H9 (cell line): ENCODE measurements around the gene EFCAB11. TPM values are rescaled to one million over a fixed set of nuclear protein-coding genes. Genes with fewer than 3 reads are reported as not detected.

ENCODE experiments used
- DNase-seq: peaks from one replicate; pipeline ENCODE4 v3.0.0-alpha.2; 2017
- H2AFZ ChIP-seq: one replicate; pipeline ENCODE4 v1.6.1; 2013; ENCODE audit warnings: mild to moderate bottlenecking, low read length, control low read depth, moderate library complexity
- H2AK5ac ChIP-seq: 2 replicates; pipeline ENCODE4 v1.6.1; 2013; ENCODE audit warnings: low read length, control low read depth, mixed read lengths; ENCODE audit not compliant: insufficient read length
- H2BK120ac ChIP-seq: one replicate; pipeline ENCODE4 v1.6.1; 2013; ENCODE audit warnings: low read depth, mild to moderate bottlenecking, low read length, control low read depth, inconsistent platforms; ENCODE audit not compliant: poor library complexity, severe bottlenecking
- H2BK12ac ChIP-seq: 2 replicates; pipeline ENCODE4 v1.6.1; 2013; ENCODE audit warnings: low read length, control low read depth, mixed read lengths, low read depth; ENCODE audit not compliant: insufficient read length
- H2BK15ac ChIP-seq: 2 replicates; pipeline ENCODE4 v1.6.1; 2013; ENCODE audit warnings: low read depth, low read length, control low read depth
- H2BK20ac ChIP-seq: one replicate; pipeline ENCODE4 v1.6.1; 2013; ENCODE audit warnings: low read depth, mild to moderate bottlenecking, low read length, control low read depth, inconsistent platforms; ENCODE audit not compliant: poor library complexity, severe bottlenecking
- H2BK5ac ChIP-seq: 2 replicates; pipeline ENCODE4 v1.6.1; 2013; ENCODE audit warnings: low read length, control low read depth, mixed read lengths; ENCODE audit not compliant: insufficient read length
- H3K14ac ChIP-seq: 2 replicates; pipeline ENCODE4 v1.6.1; 2013; ENCODE audit warnings: low read length, control low read depth; ENCODE audit not compliant: insufficient read depth
- H3K18ac ChIP-seq: 2 replicates; pipeline ENCODE4 v1.6.1; 2013; ENCODE audit warnings: low read depth, mild to moderate bottlenecking, mixed read lengths, low read length, control low read depth; ENCODE audit not compliant: insufficient read length
- H3K23ac ChIP-seq: 2 replicates; pipeline ENCODE4 v1.6.1; 2013; ENCODE audit warnings: low read length, control low read depth, mixed read lengths, low read depth; ENCODE audit not compliant: insufficient read length
- H3K23me2 ChIP-seq: 2 replicates; pipeline ENCODE4 v1.6.1; 2013; ENCODE audit warnings: low read depth, mild to moderate bottlenecking, mixed read lengths, low read length, control low read depth; ENCODE audit not compliant: insufficient read length, poor library complexity, severe bottlenecking
- H3K27ac ChIP-seq: 2 replicates; pipeline ENCODE4 v1.5.1; 2013; ENCODE audit warnings: low read length, control low read depth, mixed read lengths, low read depth; ENCODE audit not compliant: insufficient read length
- H3K27me3 ChIP-seq: 2 replicates; pipeline ENCODE4 v1.6.1; 2013; ENCODE audit warnings: low read length, control low read depth, inconsistent platforms; ENCODE audit not compliant: insufficient read depth
- H3K4ac ChIP-seq: 2 replicates; pipeline ENCODE4 v1.6.1; 2013; ENCODE audit warnings: low read depth, mild to moderate bottlenecking, control low read depth, inconsistent platforms, low read length, moderate library complexity
- H3K4me1 ChIP-seq: 2 replicates; pipeline ENCODE4 v1.6.1; 2013; ENCODE audit warnings: low read length, control low read depth, inconsistent platforms; ENCODE audit not compliant: insufficient read depth
- H3K4me2 ChIP-seq: 2 replicates; pipeline ENCODE4 v1.6.1; 2013; ENCODE audit warnings: low read length, control low read depth, mixed read lengths; ENCODE audit not compliant: insufficient read length, insufficient read depth
- H3K56ac ChIP-seq: 2 replicates; pipeline ENCODE4 v1.6.1; 2013; ENCODE audit warnings: low read depth, mild to moderate bottlenecking, mixed read lengths, low read length, control low read depth; ENCODE audit not compliant: insufficient read length
- H3K79me1 ChIP-seq: 2 replicates; pipeline ENCODE4 v1.6.1; 2013; ENCODE audit warnings: low read depth, mild to moderate bottlenecking, moderate library complexity, low read length, control low read depth, inconsistent platforms; ENCODE audit not compliant: insufficient read depth, poor library complexity, severe bottlenecking
- H3K79me2 ChIP-seq: 2 replicates; pipeline ENCODE4 v1.6.1; 2013; ENCODE audit warnings: low read length, control low read depth, inconsistent platforms; ENCODE audit not compliant: insufficient read depth
- H3K9ac ChIP-seq: 2 replicates; pipeline ENCODE4 v1.6.1; 2013; ENCODE audit warnings: low read length, control low read depth, mixed read lengths; ENCODE audit not compliant: insufficient read length; ENCODE audit errors: extremely low read depth
- H3K9me3 ChIP-seq: one replicate; pipeline ENCODE4 v1.6.1; 2013; ENCODE audit warnings: low read depth, low read length, inconsistent platforms; ENCODE audit not compliant: control insufficient read depth
- H3T11ph ChIP-seq: one replicate; pipeline ENCODE4 v1.6.1; 2013; ENCODE audit warnings: mild to moderate bottlenecking, low read length, control low read depth, inconsistent platforms
- H4K20me1 ChIP-seq: one replicate; pipeline ENCODE4 v1.6.1; 2013; ENCODE audit not compliant: control insufficient read depth, insufficient read length, insufficient read depth
- H4K5ac ChIP-seq: 2 replicates; pipeline ENCODE4 v1.6.1; 2013; ENCODE audit warnings: low read depth, mild to moderate bottlenecking, mixed read lengths, low read length, control low read depth; ENCODE audit not compliant: insufficient read length
- H4K8ac ChIP-seq: replicated peaks from 2 replicates; pipeline ENCODE4 v1.6.1; 2013; ENCODE audit warnings: low read length, control low read depth, mixed read lengths, low read depth; ENCODE audit not compliant: insufficient read length
- H4K91ac ChIP-seq: 2 replicates; pipeline ENCODE4 v1.6.1; 2013; ENCODE audit warnings: low read depth, mild to moderate bottlenecking, moderate library complexity, mixed read lengths, low read length, control low read depth; ENCODE audit not compliant: insufficient read length
- H3K27ac Mint-ChIP-seq, 3 experiments: 2 replicates in 2 of 3; 3 replicates in 1 of 3; pipeline ENCODE4 v1.8.0; 2020 to 2021; ENCODE audit warnings: mixed read lengths in 3 of 3, mild to moderate bottlenecking in 1 of 3, moderate library complexity in 1 of 3
- H3K27me3 Mint-ChIP-seq: 2 replicates; pipeline ENCODE4 v1.8.0; 2021; ENCODE audit warnings: low read depth, mild to moderate bottlenecking, moderate library complexity, mixed read lengths
- H3K36me3 Mint-ChIP-seq, 3 experiments: 2 replicates in 2 of 3; 3 replicates in 1 of 3; pipeline ENCODE4 v1.8.0; 2020 to 2021; ENCODE audit warnings: low read depth in 3 of 3, mixed read lengths in 3 of 3; ENCODE audit not compliant: insufficient read depth in 1 of 3
- H3K4me1 Mint-ChIP-seq, 2 experiments: 2 replicates each; pipeline ENCODE4 v1.8.0; 2020; ENCODE audit warnings: mixed read lengths in 2 of 2
- H3K4me3 Mint-ChIP-seq, 2 experiments: 2 replicates in 1 of 2; 3 replicates in 1 of 2; pipeline ENCODE4 v1.8.0; 2020 to 2021; ENCODE audit warnings: mild to moderate bottlenecking in 2 of 2, mixed read lengths in 2 of 2, moderate library complexity in 1 of 2
- H3K9me3 Mint-ChIP-seq, 2 experiments: 2 replicates in 1 of 2; 3 replicates in 1 of 2; pipeline ENCODE4 v1.8.0; 2020; ENCODE audit warnings: mild to moderate bottlenecking in 2 of 2, mixed read lengths in 2 of 2, moderate library complexity in 1 of 2
- CTCF ChIP-seq: fragments of 200-600 bp; sonication (generic); conservative IDR thresholded peaks from 3 replicates; pipeline ENCODE4 v1.8.0; 2021; ENCODE audit warnings: antibody characterized with exemption, mild to moderate bottlenecking
- WGBS: extraction: QIAGEN DNeasy Blood & Tissue Kit; methylation state at CpG from one replicate; pipeline ENCODE4 v1.1.7; 2013; ENCODE audit warnings: missing lambda C conversion rate, low lambda C conversion rate, mixed read lengths; ENCODE audit not compliant: insufficient read length; ENCODE audit errors: extremely low coverage; 5-methylcytosine and 5-hydroxymethylcytosine counted together
- total RNA-seq: library from RNA; stranded (reverse); gene quantifications from 2 replicates; pipeline ENCODE4 v1.2.1, GENCODE V29; 2021

Gene EFCAB11
- total RNA-seq, 1 experiment from 2014 or later: 17.4 TPM

- no peak overlapping the region for H3K18ac ChIP-seq
- no peaks in the 10 kb centered on the region for H3K9me3 Mint-ChIP-seq
- no CpG with 5 or more reads among the region's 2 CpGs for WGBS
Measured at GRCh38 chr14:89793367-89793716, 161.2 kb downstream of the EFCAB11 start.

More at GRCh38 chr14:89793367-89793716, 161.2 kb downstream of the EFCAB11 start:
- no peak overlapping the region for H2BK120ac ChIP-seq
- TF ChIP-seq CTCF: no peak
- H4K20me1 ChIP-seq: no peaks in the 10 kb centered on the region
- no peak overlapping the region for H4K8ac ChIP-seq
- H3T11ph ChIP-seq: no peak overlapping the region
- H3K4ac ChIP-seq: no peak overlapping the region
- H3K27ac ChIP-seq: no peak overlapping the region
- no peak for DNase-seq
- H2BK5ac ChIP-seq: no peak overlapping the region
- Mint-ChIP-seq H3K27ac (no peak overlapping the region; a peak in 1 of 7 replicates), H3K4me1 (peaks cover 8 to 11% of the 10 kb centered on the region in 2 experiments; a peak in 3 of 4 replicates), H3K4me3 (no peak overlapping the region), H3K27me3 (no peaks in the 10 kb centered on the region), H3K36me3 (no peaks in the 10 kb centered on the region)
- no peaks in the 10 kb centered on the region for H3K79me2 ChIP-seq
- no peak overlapping the region for H2AFZ ChIP-seq
- no peak overlapping the region for H3K9ac ChIP-seq
- no peak overlapping the region for H3K14ac ChIP-seq
- H3K56ac ChIP-seq: no peak overlapping the region
- H3K4me1 ChIP-seq: no peaks in the 10 kb centered on the region
- H3K4me2 ChIP-seq: no peak overlapping the region
- H2BK15ac ChIP-seq: no peak overlapping the region
- no peak overlapping the region for H3K23ac ChIP-seq
- peaks cover 3% of the 10 kb centered on the region; the same call in 1 of the 2 replicates for H3K27me3 ChIP-seq
- no peak overlapping the region for H2BK12ac ChIP-seq
- no peak overlapping the region for H2BK20ac ChIP-seq
- H3K79me1 ChIP-seq: no peaks in the 10 kb centered on the region
- H4K91ac ChIP-seq: no peak overlapping the region
- no peaks in the 10 kb centered on the region for H3K9me3 ChIP-seq
- no peaks in the 10 kb centered on the region for H3K23me2 ChIP-seq
- no peak overlapping the region for H2AK5ac ChIP-seq
- no peak overlapping the region for H4K5ac ChIP-seq
